ENCODE data around the gene SETD2. TPM values are rescaled to one million over a fixed set of nuclear protein-coding genes. Genes with fewer than 3 reads are reported as not detected.

Gene SETD2
- total RNA-seq, 4 donors from 2014 or later: 58.5 to 81.7 (median 65.9) TPM

DNA sequence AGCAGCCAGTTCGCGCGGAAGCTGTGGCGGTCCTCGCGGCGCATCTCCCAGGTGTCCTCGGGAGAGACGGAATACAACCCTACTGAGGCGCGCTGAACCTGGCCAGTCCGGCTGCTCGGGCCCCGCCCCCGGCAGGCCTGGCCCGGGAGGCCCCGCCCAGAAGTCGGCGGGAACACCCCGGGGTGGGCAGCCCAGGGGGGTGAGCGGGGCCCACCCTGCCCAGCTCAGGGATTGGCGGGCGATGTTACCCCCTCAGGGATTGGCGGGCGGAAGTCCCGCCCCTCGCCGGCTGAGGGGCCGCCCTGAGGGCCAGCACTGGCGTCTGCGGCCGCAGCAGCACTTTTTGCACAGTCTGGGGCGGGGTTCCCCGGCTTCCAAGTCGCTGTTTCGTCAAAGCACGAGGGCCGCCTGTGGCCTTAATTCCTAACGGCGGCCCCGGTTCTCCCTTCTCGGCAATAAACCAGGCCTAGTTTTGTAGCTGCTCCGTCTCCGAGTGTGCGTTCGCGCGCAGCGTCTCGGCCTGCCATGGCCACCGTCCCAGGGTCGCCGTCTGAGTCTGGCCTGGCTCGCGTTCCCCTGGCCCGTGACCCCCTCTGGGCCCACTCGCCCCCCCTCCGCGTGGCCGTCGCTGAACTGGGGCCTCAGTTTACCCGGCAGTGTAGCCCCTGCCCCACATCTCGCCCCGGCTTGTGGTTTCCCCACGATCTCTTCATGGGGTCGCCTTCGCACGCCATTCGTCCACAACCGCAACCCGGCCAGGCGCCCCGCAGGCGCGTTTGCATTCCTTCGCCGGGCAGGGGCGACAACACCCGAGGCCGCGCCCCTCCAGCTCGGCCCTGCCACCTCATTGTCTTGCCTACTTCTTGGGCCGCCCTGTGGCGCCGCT is 154.4 kb downstream of the SETD2 start:
- TF ChIP-seq, protein P1, sequence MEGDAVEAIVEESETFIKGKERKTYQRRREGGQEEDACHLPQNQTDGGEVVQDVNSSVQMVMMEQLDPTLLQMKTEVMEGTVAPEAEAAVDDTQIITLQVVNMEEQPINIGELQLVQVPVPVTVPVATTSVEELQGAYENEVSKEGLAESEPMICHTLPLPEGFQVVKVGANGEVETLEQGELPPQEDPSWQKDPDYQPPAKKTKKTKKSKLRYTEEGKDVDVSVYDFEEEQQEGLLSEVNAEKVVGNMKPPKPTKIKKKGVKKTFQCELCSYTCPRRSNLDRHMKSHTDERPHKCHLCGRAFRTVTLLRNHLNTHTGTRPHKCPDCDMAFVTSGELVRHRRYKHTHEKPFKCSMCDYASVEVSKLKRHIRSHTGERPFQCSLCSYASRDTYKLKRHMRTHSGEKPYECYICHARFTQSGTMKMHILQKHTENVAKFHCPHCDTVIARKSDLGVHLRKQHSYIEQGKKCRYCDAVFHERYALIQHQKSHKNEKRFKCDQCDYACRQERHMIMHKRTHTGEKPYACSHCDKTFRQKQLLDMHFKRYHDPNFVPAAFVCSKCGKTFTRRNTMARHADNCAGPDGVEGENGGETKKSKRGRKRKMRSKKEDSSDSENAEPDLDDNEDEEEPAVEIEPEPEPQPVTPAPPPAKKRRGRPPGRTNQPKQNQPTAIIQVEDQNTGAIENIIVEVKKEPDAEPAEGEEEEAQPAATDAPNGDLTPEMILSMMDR (IDR thresholded peaks at IDR 0.05; ENCODE audit: low read depth): no peak

DNA sequence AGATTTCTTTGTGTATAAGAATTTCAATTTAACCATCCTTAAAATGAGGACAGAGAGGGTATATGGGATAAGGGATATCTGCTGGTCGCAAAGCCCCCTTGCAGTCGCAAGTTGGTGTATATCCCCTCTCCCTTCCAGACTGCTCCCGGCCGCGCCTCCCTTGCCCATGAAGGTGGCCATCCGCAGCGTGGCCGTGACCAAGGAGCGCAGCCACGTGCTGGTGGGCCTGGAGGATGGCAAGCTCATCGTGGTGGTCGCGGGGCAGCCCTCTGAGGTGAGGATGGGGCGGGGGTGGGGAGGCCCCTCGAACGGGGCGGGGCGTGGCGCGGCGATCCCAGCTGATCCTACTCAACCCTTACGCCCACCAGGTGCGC is 155.1 kb downstream of the SETD2 start:
- TF ChIP-seq, protein P1 (IDR thresholded peaks at IDR 0.05; ENCODE audit: low read depth): no peak

DNA sequence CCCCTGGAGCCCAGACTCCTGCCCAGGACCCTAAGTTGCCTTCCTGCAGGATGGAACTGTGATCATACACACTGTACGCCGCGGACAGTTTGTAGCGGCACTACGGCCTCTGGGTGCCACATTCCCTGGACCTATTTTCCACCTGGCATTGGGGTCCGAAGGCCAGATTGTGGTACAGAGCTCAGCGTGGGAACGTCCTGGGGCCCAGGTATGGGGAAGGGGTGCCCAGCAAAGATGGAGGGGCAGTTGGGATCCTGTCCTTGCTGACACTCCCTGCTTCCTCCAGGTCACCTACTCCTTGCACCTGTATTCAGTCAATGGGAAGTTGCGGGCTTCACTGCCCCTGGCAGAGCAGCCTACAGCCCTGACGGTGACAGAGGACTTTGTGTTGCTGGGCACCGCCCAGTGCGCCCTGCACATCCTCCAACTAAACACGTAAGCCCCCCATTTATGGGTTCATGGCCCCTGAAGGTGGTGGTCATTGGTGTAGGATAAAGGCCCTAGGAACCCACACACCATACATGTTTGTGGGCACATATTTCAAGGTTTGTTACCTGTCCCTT is 155.6 kb downstream of the SETD2 start:
- TF ChIP-seq, protein P1 (IDR thresholded peaks at IDR 0.05; ENCODE audit: low read depth): no peak

DNA sequence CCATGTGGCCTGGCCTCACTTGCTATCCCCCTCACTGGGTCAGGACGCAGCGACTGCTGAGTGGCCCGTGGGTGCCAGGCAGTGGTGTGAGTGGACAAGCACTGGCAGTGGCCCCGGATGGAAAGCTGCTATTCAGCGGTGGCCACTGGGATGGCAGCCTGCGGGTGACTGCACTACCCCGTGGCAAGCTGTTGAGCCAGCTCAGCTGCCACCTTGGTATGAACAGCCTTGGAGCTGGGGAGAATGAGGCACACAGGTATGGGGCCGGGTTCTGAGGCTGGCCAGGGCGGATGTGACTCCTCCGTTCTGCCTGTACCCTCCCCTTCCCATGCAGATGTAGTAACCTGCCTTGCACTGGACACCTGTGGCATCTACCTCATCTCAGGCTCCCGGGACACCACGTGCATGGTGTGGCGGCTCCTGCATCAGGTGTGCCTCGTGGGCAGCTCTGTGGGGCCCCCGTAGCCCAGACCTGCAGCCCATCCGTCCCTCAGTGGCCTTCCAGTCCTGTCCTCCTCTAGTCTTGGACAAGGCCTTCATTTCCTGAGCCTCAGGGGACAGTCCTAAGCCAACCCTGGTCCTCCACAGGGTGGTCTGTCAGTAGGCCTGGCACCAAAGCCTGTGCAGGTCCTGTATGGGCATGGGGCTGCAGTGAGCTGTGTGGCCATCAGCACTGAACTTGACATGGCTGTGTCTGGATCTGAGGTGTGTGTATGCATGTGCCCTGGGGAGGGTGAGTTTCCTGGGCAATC is 156.3 kb downstream of the SETD2 start:
- TF ChIP-seq, protein P1 (IDR thresholded peaks at IDR 0.05; ENCODE audit: low read depth): no peak

DNA sequence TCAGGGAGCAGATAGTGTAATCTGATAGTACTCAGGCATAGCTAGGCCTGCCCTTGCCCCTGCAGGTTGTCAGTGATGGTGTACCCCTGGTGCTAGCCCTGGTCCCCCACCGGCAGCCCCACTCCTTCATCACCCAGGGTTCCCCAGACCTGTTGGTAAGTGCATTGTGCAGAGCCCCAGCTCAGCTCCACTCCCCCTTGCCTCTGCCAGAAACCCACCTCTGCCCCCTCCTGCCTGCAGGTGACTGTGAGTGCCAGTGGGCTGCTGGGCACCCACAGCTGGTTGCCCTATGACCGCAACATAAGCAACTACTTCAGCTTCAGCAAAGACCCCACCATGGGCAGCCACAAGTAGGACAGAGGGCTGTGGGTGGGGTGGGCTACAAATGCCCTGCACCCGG is 156.9 kb downstream of the SETD2 start:
- TF ChIP-seq, protein P1 (IDR thresholded peaks at IDR 0.05; ENCODE audit: low read depth): no peak

DNA sequence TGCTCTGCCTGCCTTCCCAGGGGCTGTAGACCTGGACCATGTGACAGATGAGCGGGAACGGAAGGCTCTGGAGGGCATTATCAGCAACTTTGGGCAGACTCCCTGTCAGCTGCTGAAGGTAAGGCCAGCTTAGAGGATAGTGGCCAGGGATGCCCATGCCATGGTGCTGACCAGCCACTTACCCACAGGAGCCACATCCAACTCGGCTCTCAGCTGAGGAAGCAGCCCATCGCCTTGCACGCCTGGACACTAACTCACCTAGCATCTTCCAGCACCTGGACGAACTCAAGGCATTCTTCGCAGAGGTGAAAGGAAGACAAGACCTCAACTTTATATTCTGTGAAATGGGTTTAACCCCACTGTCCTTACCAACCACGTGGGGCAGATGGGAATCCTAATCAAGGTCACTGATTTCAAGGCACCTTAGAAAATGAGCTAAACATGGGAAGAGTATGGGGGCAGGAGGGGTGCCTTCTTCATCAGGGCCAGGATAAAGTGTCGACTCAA is 157.7 kb downstream of the SETD2 start:
- TF ChIP-seq, protein P1 (IDR thresholded peaks at IDR 0.05; ENCODE audit: low read depth): no peak

Measured in subcutaneous adipose tissue (tissue), 4 donors.